PC-9 (cell line): ENCODE data around the gene ZBTB7C. TPM values are rescaled to one million over a fixed set of nuclear protein-coding genes. Genes with fewer than 3 reads are reported as not detected.

Source experiments
- BruUV-seq: library from RNA; stranded (reverse); fragments of 400-500 nt; replicated peaks from 2 replicates; lab custom pipeline; 2021; lab: Mats Ljungman, UMichigan
- CTCF ChIA-PET: fragments of 300-600 bp; sonication (Branson Sonifier 250); formaldehyde crosslinking; loops from one replicate; lab custom pipeline; 2022; ENCODE audit warnings: antibody characterized with exemption; lab: Charles Lee
- POLR2A ChIA-PET: fragments of 300-600 bp; sonication (Branson Sonifier 250); formaldehyde crosslinking; loops from one replicate; lab custom pipeline; 2022; ENCODE audit warnings: antibody characterized with exemption; ENCODE audit not compliant: unreplicated experiment; lab: Charles Lee
- DNase-seq, 2 experiments: peaks; one replicate each; pipeline versions ENCODE4 v3.0.0 to v3.0.0-alpha.2; 2015 to 2022; ENCODE audit warnings: mixed read lengths in 1 of 2
- H2AFZ ChIP-seq: fragments of 200-600 bp; sonication (generic); 2 replicates; pipeline ENCODE4 v1.8.1; 2017; ENCODE audit warnings: antibody characterized with exemption
- H3F3A ChIP-seq: fragments of 200-600 bp; sonication (generic); 2 replicates; pipeline ENCODE4 v1.8.1; 2017; ENCODE audit warnings: antibody characterized with exemption, mild to moderate bottlenecking, low read depth; ENCODE audit not compliant: insufficient read depth
- H3K27ac ChIP-seq: fragments of 200-600 bp; sonication (generic); 2 replicates; pipeline ENCODE4 v1.6.1; 2016; ENCODE audit warnings: mixed run types
- H3K27me3 ChIP-seq: fragments of 200-600 bp; sonication (generic); 2 replicates; pipeline ENCODE4 v1.6.1; 2016; ENCODE audit warnings: low read depth, mixed run types; ENCODE audit not compliant: insufficient read depth
- H3K36me3 ChIP-seq: fragments of 200-600 bp; sonication (generic); 2 replicates; pipeline ENCODE4 v1.6.1; 2016; ENCODE audit warnings: low read depth, mixed run types
- H3K4me1 ChIP-seq: fragments of 200-600 bp; sonication (generic); replicated peaks from 2 replicates; pipeline ENCODE4 v1.6.1; 2016; ENCODE audit warnings: mixed run types; ENCODE audit not compliant: insufficient read depth
- H3K4me2 ChIP-seq: fragments of 200-600 bp; sonication (generic); 2 replicates; pipeline ENCODE4 v1.6.1; 2017; ENCODE audit warnings: mixed run types
- H3K4me3 ChIP-seq: fragments of 200-600 bp; sonication (generic); 2 replicates; pipeline ENCODE4 v1.6.1; 2016; ENCODE audit warnings: mixed run types
- H3K79me2 ChIP-seq: fragments of 200-600 bp; sonication (generic); 2 replicates; pipeline ENCODE4 v1.6.1; 2017; ENCODE audit warnings: low read depth, mixed run types
- H3K9me2 ChIP-seq: fragments of 200-600 bp; sonication (generic); 2 replicates; pipeline ENCODE4 v1.8.1; 2017; ENCODE audit warnings: mild to moderate bottlenecking; ENCODE audit not compliant: insufficient read depth
- H3K9me3 ChIP-seq: fragments of 200-600 bp; sonication (generic); 2 replicates; pipeline ENCODE4 v1.8.1; 2016; ENCODE audit warnings: low read depth; ENCODE audit not compliant: insufficient read depth
- H4K20me1 ChIP-seq: fragments of 200-600 bp; sonication (generic); 2 replicates; pipeline ENCODE4 v1.8.1; 2017; ENCODE audit not compliant: insufficient read depth
- EZH2 ChIP-seq: fragments of 200-600 bp; sonication (generic); IDR thresholded peaks from 2 replicates; pipeline ENCODE4 v1.8.0; 2017; ENCODE audit warnings: antibody characterized with exemption, low read depth
- intact Hi-C: fragments of 100-400 bp; cut with micrococcal nuclease; formaldehyde crosslinking; loops from one replicate; pipeline ENCODE4 v1.10.0; 2022; ENCODE audit not compliant: unreplicated experiment
- total RNA-seq: library from RNA; stranded (reverse); gene quantifications from 2 replicates; pipeline ENCODE4 v1.2.3, GENCODE V29; 2021
- TF ChIP-seq, protein P1 (sequence below): fragments of 200-600 bp; sonication (generic); conservative IDR thresholded peaks from 2 replicates; pipeline ENCODE4 v1.6.1; 2017; ENCODE audit warnings: mixed run types, antibody characterized with exemption, mild to moderate bottlenecking, moderate library complexity

The ZBTB7C gene
- total RNA-seq, 1 experiment from 2014 or later = not detected

DNA sequence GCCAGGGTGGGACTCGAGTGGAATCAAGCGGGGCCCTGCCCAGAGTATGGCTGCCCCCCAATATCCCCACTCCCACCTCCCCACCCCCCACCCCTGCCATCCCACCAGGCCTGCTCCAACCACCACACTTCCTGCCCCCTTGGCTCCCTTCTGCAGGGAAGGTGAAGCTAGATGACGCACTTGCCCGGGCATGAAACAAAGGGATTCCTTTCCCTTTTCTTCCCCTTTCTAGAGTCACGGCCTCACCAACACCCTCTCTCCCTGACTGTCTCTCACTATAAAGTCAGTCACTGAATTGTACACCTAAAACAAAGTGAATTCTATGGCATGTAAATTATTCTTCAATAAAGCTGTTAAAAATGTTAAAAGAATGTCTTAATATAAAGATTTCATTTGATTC, 16.0 kb downstream of the ZBTB7C start:
- H3K36me3 ChIP-seq = no peaks in the 10 kb centered on the region
- peaks cover 25% of the 10 kb centered on the region for H3K4me1 ChIP-seq
- DNase-seq = no peak
- no peaks in the 10 kb centered on the region for H3K9me3 ChIP-seq
- no peak overlapping the region for H3K27ac ChIP-seq
- no peaks in the 10 kb centered on the region for H3K9me2 ChIP-seq
- H2AFZ ChIP-seq = no peak overlapping the region
- intact Hi-C loops = no loop called here
- peaks cover 28% of the 10 kb centered on the region for H3F3A ChIP-seq
- TF ChIP-seq, protein P1, sequence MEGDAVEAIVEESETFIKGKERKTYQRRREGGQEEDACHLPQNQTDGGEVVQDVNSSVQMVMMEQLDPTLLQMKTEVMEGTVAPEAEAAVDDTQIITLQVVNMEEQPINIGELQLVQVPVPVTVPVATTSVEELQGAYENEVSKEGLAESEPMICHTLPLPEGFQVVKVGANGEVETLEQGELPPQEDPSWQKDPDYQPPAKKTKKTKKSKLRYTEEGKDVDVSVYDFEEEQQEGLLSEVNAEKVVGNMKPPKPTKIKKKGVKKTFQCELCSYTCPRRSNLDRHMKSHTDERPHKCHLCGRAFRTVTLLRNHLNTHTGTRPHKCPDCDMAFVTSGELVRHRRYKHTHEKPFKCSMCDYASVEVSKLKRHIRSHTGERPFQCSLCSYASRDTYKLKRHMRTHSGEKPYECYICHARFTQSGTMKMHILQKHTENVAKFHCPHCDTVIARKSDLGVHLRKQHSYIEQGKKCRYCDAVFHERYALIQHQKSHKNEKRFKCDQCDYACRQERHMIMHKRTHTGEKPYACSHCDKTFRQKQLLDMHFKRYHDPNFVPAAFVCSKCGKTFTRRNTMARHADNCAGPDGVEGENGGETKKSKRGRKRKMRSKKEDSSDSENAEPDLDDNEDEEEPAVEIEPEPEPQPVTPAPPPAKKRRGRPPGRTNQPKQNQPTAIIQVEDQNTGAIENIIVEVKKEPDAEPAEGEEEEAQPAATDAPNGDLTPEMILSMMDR = no peak
- TF ChIP-seq EZH2 = no peak
- no peaks in the 10 kb centered on the region for H3K79me2 ChIP-seq
- ChIA-PET CTCF (no interaction called here), POLR2A (no interaction called here)
- H3K27me3 ChIP-seq = no peaks in the 10 kb centered on the region
- no peak overlapping the region for H3K4me3 ChIP-seq
- no peak overlapping the region for H3K4me2 ChIP-seq
- H4K20me1 ChIP-seq = no peaks in the 10 kb centered on the region
- no TSS peak for BruUV-seq

DNA sequence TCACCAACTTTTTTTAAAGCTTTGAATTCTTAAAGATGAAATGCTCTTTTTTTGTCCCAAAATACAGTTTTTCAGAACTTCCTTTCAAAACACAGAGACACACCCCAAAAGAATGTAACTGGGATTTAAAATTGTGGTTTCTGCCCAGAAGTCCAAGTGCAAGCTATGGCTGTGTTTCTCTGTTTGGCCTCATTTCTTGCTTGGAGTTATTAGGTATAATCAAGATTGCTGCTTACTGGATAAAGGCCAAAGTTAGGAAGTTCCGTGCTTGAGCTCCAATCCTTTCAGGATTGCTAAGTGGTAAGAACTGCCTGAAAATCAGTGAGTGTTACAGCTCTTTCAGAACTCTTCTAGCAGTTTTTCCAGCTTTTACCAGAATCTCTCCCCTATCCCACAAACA, 16.9 kb downstream of the ZBTB7C start:
- Histone ChIP-seq H3K9me2 (no peaks in the 10 kb centered on the region), H3K4me2 (no peak overlapping the region), H3F3A (peaks cover 28% of the 10 kb centered on the region), H3K27me3 (no peaks in the 10 kb centered on the region), H3K4me1 (peaks cover 33% of the 10 kb centered on the region), H3K79me2 (no peaks in the 10 kb centered on the region), H4K20me1 (no peaks in the 10 kb centered on the region), H3K9me3 (no peaks in the 10 kb centered on the region), H3K27ac (no peak overlapping the region), H3K4me3 (no peak overlapping the region), H3K36me3 (no peaks in the 10 kb centered on the region), H2AFZ (no peak overlapping the region)
- ChIA-PET CTCF (no interaction called here), POLR2A (no interaction called here)
- TF ChIP-seq, protein P1 = no peak
- no peak for TF ChIP-seq EZH2
- intact Hi-C loops = no loop called here
- no peak for DNase-seq
- BruUV-seq = no TSS peak

GRCh38 chr18:48391868-48392267, 17.3 kb downstream of the ZBTB7C start:
- POLR2A ChIA-PET = interaction anchor here (0.6 kb wide), 1 partner anchor 1980 kb away, joined by 4 read pairs; no protein-coding TSS in a partner anchor
- no peak for DNase-seq
- intact Hi-C loops = no loop called here

More at GRCh38 chr18:48391868-48392267, 17.3 kb downstream of the ZBTB7C start:
- Histone ChIP-seq H3K36me3 (no peaks in the 10 kb centered on the region), H2AFZ (no peak overlapping the region), H3K9me3 (no peaks in the 10 kb centered on the region), H4K20me1 (no peaks in the 10 kb centered on the region), H3F3A (peaks cover 28% of the 10 kb centered on the region), H3K27ac (no peak overlapping the region), H3K4me1 (peaks cover 33% of the 10 kb centered on the region), H3K4me3 (no peak overlapping the region), H3K9me2 (no peaks in the 10 kb centered on the region), H3K4me2 (no peak overlapping the region), H3K79me2 (no peaks in the 10 kb centered on the region), H3K27me3 (no peaks in the 10 kb centered on the region)
- TF ChIP-seq, protein P1 = no peak
- no peak for TF ChIP-seq EZH2
- CTCF ChIA-PET = no interaction called here
- BruUV-seq = no TSS peak
